ENCODE measurements around the gene DISC1.
"Not testable (repeated sequence)": the region's sequence is repeated elsewhere in the genome, so short reads cannot be mapped to it uniquely, and the experiment has no call there.

Gene DISC1

DNA sequence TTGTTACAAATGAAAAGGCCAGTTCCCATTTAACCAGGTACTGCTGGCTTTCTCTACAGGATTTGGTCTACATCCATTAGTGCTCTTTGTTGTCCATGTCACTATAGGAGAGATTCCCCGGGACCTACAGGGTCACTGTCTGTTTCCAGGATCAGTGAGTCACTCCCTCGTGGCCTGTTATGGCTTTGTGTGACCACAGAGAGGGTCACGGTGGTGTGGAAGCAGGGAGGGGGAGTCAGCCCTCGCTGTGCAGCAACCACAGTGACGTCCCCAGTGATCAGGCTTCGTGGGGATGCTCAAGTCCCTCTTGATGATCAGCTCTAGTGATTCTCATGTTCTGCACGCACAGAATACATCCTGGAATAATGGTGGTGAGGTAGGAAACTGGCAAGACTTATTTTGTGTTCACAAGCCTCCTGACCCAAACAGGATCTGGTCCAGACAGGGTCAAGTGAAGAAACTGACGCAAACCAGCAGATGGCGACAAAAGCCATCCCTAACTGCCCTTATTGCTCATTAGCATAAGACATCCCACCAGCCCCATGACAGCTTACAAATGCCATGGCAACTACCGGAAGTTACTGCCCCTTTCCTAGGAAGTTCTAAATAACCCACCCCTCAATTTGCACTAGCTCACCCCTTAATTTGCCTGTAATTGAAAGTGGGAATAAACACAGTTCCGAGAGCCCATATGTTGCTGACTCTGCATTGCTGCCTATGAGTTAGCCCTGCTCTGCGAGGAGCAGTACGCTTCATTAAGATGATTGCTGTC, 98.5 kb downstream of the DISC1 start:
- TF ChIP-seq, protein P1, sequence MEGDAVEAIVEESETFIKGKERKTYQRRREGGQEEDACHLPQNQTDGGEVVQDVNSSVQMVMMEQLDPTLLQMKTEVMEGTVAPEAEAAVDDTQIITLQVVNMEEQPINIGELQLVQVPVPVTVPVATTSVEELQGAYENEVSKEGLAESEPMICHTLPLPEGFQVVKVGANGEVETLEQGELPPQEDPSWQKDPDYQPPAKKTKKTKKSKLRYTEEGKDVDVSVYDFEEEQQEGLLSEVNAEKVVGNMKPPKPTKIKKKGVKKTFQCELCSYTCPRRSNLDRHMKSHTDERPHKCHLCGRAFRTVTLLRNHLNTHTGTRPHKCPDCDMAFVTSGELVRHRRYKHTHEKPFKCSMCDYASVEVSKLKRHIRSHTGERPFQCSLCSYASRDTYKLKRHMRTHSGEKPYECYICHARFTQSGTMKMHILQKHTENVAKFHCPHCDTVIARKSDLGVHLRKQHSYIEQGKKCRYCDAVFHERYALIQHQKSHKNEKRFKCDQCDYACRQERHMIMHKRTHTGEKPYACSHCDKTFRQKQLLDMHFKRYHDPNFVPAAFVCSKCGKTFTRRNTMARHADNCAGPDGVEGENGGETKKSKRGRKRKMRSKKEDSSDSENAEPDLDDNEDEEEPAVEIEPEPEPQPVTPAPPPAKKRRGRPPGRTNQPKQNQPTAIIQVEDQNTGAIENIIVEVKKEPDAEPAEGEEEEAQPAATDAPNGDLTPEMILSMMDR (conservative IDR thresholded peaks at IDR 0.05; ENCODE audit: low read depth, low read length), result peak; percentile 57
- H3K4me3 ChIP-seq (ENCODE audit: low read length), result no peak overlapping the region
- DNase-seq (ENCODE audit: low read depth), result no peak

DNA sequence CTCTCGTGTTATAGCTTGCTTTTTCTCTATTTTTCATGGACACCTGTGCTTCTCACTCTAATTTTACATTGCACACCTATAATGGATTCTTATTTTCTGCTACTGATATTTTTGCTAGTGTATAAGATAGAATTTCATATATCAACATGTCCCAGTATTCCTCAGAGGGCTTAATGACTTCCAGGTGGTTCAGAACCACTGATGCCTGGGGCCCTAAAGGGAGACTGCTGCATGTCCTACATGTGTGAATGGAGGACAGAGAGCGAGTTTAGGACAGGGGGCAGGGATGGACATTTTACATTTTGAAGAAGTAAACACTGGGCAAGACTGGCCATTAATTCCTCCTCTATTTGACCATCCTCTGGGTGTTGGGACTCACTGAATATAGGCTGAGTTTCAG, 100.6 kb downstream of the DISC1 start:
- TF ChIP-seq, protein P1 (conservative IDR thresholded peaks at IDR 0.05; ENCODE audit: low read depth, low read length), result no peak

DNA sequence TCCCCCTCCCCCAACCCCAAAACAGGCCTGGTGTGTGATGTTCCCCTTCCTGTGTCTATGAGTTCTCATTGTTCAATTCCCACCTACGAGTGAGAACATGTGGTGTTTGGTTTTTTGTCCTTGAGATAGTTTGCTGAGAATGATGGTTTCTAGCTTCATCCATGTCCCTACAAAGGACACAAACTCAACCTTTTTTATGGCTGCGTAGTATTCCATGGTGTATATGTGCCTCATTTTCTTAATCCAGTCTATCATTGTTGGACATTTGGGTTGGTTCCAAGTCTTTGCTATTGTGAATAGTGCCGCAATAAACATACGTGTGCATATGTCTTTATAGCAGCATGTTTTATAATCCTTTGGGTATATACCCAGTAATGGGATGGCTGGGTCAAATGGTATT, 102.4 kb downstream of the DISC1 start:
- not testable (repeated sequence) for H3K4me3 ChIP-seq (ENCODE audit: low read length); DNase-seq (ENCODE audit: low read depth)

More for the DNA sequence above, 100.6 kb downstream of the DISC1 start:
- H3K4me3 ChIP-seq (ENCODE audit: low read length), result no peak overlapping the region
- no peak for DNase-seq (ENCODE audit: low read depth)

DNA sequence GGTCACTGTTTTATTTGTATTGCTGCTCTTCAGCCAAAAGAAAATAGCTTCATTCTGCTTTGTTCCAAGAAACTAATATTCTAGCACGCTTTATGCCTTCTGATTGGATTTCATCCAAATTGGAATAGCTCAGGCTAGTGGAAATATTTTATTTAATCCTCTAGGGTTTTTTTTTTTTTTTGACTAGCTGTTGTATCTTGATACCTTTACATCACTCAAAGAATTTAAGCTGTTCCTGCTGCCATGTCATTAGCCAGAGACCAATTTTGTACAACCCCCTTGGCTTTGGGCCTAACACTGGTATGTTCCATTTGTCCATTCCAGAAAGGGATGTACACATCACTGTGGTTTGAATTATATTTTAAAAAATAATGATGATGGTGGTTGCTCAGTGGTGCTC, 103.0 kb downstream of the DISC1 start:
- DNase-seq (ENCODE audit: low read depth), result peak; percentile 55
- TF ChIP-seq, protein P1 (conservative IDR thresholded peaks at IDR 0.05; ENCODE audit: low read depth, low read length), result no peak
- H3K4me3 ChIP-seq (ENCODE audit: low read length), result no peak overlapping the region

DNA sequence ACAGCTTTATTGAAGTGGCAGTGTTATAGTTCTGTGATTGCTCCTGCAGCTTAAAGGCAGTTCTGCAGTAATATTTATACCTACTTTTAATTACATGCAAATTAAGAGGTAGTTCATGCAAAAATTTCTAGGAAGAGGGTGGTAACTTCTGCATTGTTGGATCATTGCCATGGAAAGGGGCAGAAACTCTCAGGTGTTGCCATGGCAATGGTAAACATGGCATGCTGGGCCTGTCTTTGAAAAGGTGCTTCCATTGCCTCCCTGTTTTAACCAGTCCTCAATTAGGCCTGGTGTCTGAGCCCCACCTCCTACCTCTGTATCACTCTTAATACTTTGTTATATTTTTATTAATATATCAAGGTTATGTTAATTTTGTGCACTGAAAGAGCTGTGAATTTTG, 104.7 kb downstream of the DISC1 start:
- no peak for DNase-seq (ENCODE audit: low read depth)
- H3K4me3 ChIP-seq (ENCODE audit: low read length), result no peak overlapping the region
- TF ChIP-seq, protein P1 (conservative IDR thresholded peaks at IDR 0.05; ENCODE audit: low read depth, low read length), result no peak

DNA sequence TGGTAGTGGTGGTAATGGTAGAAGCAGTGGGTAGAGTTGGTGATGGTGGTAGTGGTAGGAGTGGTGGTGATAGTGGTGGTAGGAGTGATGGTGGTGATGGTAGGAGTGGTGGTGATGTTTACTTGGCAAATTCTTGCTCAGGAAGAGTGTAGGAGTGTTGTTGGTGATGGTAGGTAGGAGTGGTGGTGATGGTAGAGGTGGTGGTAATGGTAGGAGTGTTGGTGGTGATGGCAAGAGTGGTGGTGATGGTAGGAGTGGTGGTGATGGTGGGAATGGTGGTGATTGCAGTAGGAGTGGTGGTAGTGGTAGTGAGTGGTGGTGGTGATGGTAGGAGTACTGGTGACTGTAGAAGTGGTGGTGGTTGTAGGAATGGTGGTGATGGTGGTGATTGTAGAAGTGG, 106.5 kb downstream of the DISC1 start:
- no peak for DNase-seq (ENCODE audit: low read depth)
- TF ChIP-seq, protein P1 (conservative IDR thresholded peaks at IDR 0.05; ENCODE audit: low read depth, low read length), result no peak

DNA sequence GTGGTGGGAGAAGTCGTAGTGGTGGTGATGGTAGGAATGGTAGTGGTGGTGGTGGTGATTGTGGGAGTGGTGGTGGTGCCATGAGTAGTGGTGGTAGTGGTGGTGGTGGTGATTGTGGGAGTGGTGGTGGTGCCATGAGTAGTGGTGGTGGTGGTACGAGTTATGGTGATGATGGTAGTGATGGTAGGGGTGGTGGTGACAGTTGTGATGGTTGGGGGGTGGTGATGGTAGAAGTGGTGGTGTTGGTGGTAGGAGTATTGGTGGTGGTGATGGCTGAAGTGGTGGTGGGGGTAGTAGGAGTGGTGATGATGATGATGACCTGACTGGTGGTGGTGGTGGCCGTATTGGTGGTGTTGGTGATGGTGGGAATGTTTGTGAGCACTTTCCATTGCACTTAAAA, 107.1 kb downstream of the DISC1 start:
- H3K4me3 ChIP-seq (ENCODE audit: low read length), result no peak overlapping the region
- TF ChIP-seq, protein P1 (conservative IDR thresholded peaks at IDR 0.05; ENCODE audit: low read depth, low read length), result no peak
- DNase-seq (ENCODE audit: low read depth), result no peak

More for the DNA sequence above, 106.5 kb downstream of the DISC1 start:
- H3K4me3 ChIP-seq (ENCODE audit: low read length), result no peak overlapping the region

All from retinal pigment epithelial cell (primary cell).